Measurements from ENCODE around the gene ALK. TPM values are rescaled to one million over a fixed set of nuclear protein-coding genes. Genes with fewer than 3 reads are reported as not detected.
A peak's percentile ranks its signal among the peaks of the same experiment; 100 is the strongest.

Gene ALK
- total and polyA plus RNA-seq, 3 experiments from 2014 or later, result not detected

- no peak overlapping the region for H3K27ac Mint-ChIP-seq
- POLR2A ChIA-PET, result no interaction called here
- peaks cover 4 to 19% (median 14%) of the 10 kb centered on the region in 3 donors for H3K4me1 Mint-ChIP-seq
Observed at GRCh38 chr2:29193111-29193510, 728.3 kb downstream of the ALK start.

DNA sequence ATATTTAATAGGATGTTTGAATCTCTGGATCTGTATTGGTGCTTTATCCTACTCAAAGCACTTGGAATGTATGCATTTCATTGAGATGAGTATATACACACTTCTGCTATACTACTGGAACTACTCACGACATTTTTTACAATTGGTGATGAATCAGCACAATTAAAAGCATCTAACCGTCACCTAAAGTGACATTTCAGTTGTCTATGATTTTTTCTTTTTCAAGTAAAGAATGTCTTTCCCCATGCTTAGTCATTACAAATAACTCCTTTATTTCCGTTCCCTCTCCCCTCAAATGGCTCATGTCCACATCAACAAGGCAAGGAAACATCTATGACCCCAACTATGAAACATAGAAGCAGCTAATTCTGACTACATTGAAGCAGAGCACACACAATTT lies 728.9 kb downstream of the ALK start:
- no peak overlapping the region for H3K4me3 Mint-ChIP-seq
- ChIA-PET CTCF (interaction anchor here (1.2 kb wide), 1 partner anchor 234 kb away, joined by 3 read pairs; no protein-coding TSS in a partner anchor), POLR2A (no interaction called here)
- Histone ChIP-seq H3K36me3 (ENCODE audit: insufficient read depth, low read length) (no peaks in the 10 kb centered on the region), H3K9me3 (ENCODE audit: low read length) (no peaks in the 10 kb centered on the region), H3K27ac (ENCODE audit: low read depth, low read length) (no peak overlapping the region), H3K4me3 (ENCODE audit: low read length) (no peak overlapping the region), H3K4me1 (ENCODE audit: insufficient read depth, low read length) (peaks cover 5% of the 10 kb centered on the region), H3K27me3 (ENCODE audit: insufficient read depth, low read length, poor library complexity, severe bottlenecking) (no peaks in the 10 kb centered on the region)
- H3K4me1 Mint-ChIP-seq, result peaks cover 4 to 25% (median 14%) of the 10 kb centered on the region in 3 donors
- no peaks in the 10 kb centered on the region for H3K27me3 Mint-ChIP-seq
- peaks cover 4 to 21% (median 6%) of the 10 kb centered on the region in 3 donors for H3K36me3 Mint-ChIP-seq
- H3K9me3 Mint-ChIP-seq, result peaks cover 0 to 2% (median 0%) of the 10 kb centered on the region in 5 donors
- H3K27ac Mint-ChIP-seq, result peak overlapping the region in 1 of 8 donors; percentile 16
- DNase-seq, result no peak

More at GRCh38 chr2:29193111-29193510, 728.3 kb downstream of the ALK start:
- no peaks in the 10 kb centered on the region for H3K36me3 ChIP-seq (ENCODE audit: insufficient read depth, low read length)
- Mint-ChIP-seq H3K36me3 (peaks cover 0 to 16% (median 3%) of the 10 kb centered on the region in 3 donors), H3K27me3 (no peaks in the 10 kb centered on the region), H3K4me3 (no peak overlapping the region), H3K9me3 (no peaks in the 10 kb centered on the region)
- CTCF ChIA-PET, result interaction anchor here (1.1 to 1.2 kb wide), 2 partner anchors 9 to 234 kb away, joined by 3 read pairs; no protein-coding TSS in a partner anchor
- H3K4me1 ChIP-seq (ENCODE audit: insufficient read depth, low read length), result peaks cover 5% of the 10 kb centered on the region
- H3K9me3 ChIP-seq (ENCODE audit: low read length), result no peaks in the 10 kb centered on the region
- H3K27ac ChIP-seq (ENCODE audit: low read depth, low read length), result no peak overlapping the region
- H3K27me3 ChIP-seq (ENCODE audit: insufficient read depth, low read length, poor library complexity, severe bottlenecking), result no peaks in the 10 kb centered on the region
- no peak overlapping the region for H3K4me3 ChIP-seq (ENCODE audit: low read length)
- no peak for DNase-seq

DNA sequence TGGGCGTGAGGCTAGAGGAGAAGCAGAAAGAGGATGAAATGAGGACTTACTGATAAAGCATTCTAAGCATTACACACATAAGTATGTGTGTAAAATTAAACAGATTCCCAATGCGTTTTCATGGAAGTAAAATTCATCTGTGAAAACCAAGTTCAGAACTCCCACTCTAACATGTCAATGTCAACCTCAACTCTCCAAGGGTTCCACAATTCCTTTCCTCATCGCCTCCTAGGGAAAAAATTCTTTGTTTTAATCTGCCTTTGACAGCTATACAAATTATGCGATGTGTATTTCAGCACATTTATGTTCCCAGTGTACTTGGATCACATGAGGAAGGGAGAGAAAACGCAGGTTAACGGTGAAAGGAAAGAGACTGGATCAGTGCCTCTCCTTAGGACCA lies 729.6 kb downstream of the ALK start:
- no peak for DNase-seq
- Mint-ChIP-seq H3K4me3 (no peak overlapping the region), H3K36me3 (peaks cover 6 to 26% (median 7%) of the 10 kb centered on the region in 3 donors), H3K27me3 (no peaks in the 10 kb centered on the region), H3K9me3 (peaks cover 0 to 2% (median 0%) of the 10 kb centered on the region in 5 donors), H3K27ac (no peak overlapping the region), H3K4me1 (peaks cover 2 to 22% (median 13%) of the 10 kb centered on the region in 3 donors)
- Histone ChIP-seq H3K9me3 (ENCODE audit: low read length) (no peaks in the 10 kb centered on the region), H3K4me3 (ENCODE audit: low read length) (no peak overlapping the region), H3K27me3 (ENCODE audit: insufficient read depth, low read length, poor library complexity, severe bottlenecking) (no peaks in the 10 kb centered on the region), H3K36me3 (ENCODE audit: insufficient read depth, low read length) (no peaks in the 10 kb centered on the region), H3K27ac (ENCODE audit: low read depth, low read length) (no peak overlapping the region), H3K4me1 (ENCODE audit: insufficient read depth, low read length) (peaks cover 5% of the 10 kb centered on the region)
- POLR2A ChIA-PET, result no interaction called here
- CTCF ChIA-PET, result no interaction called here

DNA sequence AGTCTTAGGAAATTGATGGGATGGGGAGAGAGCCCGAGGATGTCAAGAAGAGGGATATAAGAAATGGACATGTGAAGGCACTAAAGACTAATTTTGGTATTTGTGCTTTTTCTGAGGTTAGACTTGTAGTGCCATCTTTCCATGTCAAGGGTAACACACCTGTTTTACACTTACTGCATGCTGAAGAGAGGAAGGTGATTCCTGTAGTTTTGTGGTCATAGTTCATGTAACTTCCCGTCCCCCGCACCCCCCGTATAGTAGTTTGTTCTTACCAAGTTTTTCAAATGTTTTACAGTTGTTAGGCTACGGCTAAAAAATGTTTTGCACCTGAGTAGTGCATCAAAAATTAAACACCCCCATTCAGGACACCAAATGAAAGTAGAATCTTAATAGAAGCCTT lies 732.3 kb downstream of the ALK start:
- Histone ChIP-seq H3K9me3 (ENCODE audit: low read length) (no peaks in the 10 kb centered on the region), H3K27ac (ENCODE audit: low read depth, low read length) (no peak overlapping the region), H3K4me1 (ENCODE audit: insufficient read depth, low read length) (peaks cover 5% of the 10 kb centered on the region), H3K36me3 (ENCODE audit: insufficient read depth, low read length) (peaks cover 4% of the 10 kb centered on the region), H3K4me3 (ENCODE audit: low read length) (no peak overlapping the region), H3K27me3 (ENCODE audit: insufficient read depth, low read length, poor library complexity, severe bottlenecking) (no peaks in the 10 kb centered on the region)
- peak overlapping the region in 2 of 7 donors; percentile 7 to 69 for H3K4me3 Mint-ChIP-seq
- peaks cover 0 to 2% (median 0%) of the 10 kb centered on the region in 5 donors for H3K9me3 Mint-ChIP-seq
- DNase-seq, result peak in 1 of 5 donors; percentile 53
- CTCF ChIA-PET, result no interaction called here
- peaks cover 2 to 18% (median 10%) of the 10 kb centered on the region in 3 donors for H3K4me1 Mint-ChIP-seq
- peak overlapping the region in 3 of 8 donors; percentile 18 to 75 (median 66) for H3K27ac Mint-ChIP-seq
- POLR2A ChIA-PET, result no interaction called here
- no peaks in the 10 kb centered on the region for H3K27me3 Mint-ChIP-seq
- H3K36me3 Mint-ChIP-seq, result peaks cover 9 to 46% (median 10%) of the 10 kb centered on the region in 3 donors

DNA sequence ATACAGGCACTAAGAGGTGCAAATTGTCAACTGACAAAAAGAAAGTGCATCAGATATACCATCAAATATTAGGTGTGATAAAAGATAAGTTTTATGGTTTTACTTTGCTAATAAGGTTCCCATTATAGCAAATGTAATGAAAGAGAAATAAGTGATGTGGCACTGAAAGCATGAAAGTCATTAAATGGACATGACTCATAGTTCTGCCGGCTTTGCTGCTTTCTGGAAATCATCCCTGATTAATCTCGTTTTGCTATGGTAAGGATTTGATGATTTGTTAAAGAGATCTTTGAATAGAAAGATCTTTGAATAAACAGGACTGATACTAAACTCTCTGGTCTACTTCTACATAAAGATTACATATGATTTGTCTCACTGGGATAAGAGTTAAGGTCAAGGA lies 733.5 kb downstream of the ALK start:
- H3K27ac ChIP-seq (ENCODE audit: low read depth, low read length), result no peak overlapping the region
- Mint-ChIP-seq H3K9me3 (peaks cover 0 to 2% (median 0%) of the 10 kb centered on the region in 5 donors), H3K27me3 (no peaks in the 10 kb centered on the region), H3K36me3 (peaks cover 9 to 50% (median 10%) of the 10 kb centered on the region in 3 donors), H3K4me3 (no peak overlapping the region), H3K27ac (peak overlapping the region in 2 of 8 donors; percentile 29 to 35), H3K4me1 (peaks cover 2 to 18% (median 10%) of the 10 kb centered on the region in 3 donors)
- POLR2A ChIA-PET, result no interaction called here
- H3K4me3 ChIP-seq (ENCODE audit: low read length), result no peak overlapping the region
- no peaks in the 10 kb centered on the region for H3K9me3 ChIP-seq (ENCODE audit: low read length)
- peaks cover 5% of the 10 kb centered on the region for H3K36me3 ChIP-seq (ENCODE audit: insufficient read depth, low read length)
- CTCF ChIA-PET, result no interaction called here
- no peak for DNase-seq
- H3K27me3 ChIP-seq (ENCODE audit: insufficient read depth, low read length, poor library complexity, severe bottlenecking), result no peaks in the 10 kb centered on the region
- H3K4me1 ChIP-seq (ENCODE audit: insufficient read depth, low read length), result peaks cover 5% of the 10 kb centered on the region

DNA sequence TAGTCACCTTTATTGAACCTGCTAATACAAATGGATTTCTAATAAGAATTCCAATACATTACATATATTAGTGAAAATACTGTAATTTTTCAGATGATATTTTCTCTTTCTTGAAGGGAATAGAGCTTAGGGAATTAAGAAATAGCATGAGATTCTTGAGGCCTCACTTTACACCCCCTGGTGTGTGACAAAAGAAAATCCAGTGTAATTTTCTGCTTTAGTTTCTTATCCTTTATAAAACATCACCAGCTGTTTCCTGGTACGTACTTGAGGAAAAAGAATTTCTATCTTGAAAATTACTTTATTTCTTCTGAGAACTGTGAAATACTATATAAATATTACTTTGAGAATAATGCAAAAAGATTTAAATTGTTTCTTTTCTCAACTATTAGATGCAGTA lies 734.6 kb downstream of the ALK start:
- CTCF ChIA-PET, result interaction anchor here (1.1 kb wide), 1 partner anchor 231 kb away, joined by 4 read pairs; no protein-coding TSS in a partner anchor
- H3K4me1 ChIP-seq (ENCODE audit: insufficient read depth, low read length), result peaks cover 5% of the 10 kb centered on the region
- no peak overlapping the region for H3K27ac ChIP-seq (ENCODE audit: low read depth, low read length)
- POLR2A ChIA-PET, result no interaction called here
- DNase-seq, result no peak
- no peak overlapping the region for H3K4me3 Mint-ChIP-seq
- peaks cover 9 to 54% (median 12%) of the 10 kb centered on the region in 3 donors for H3K36me3 Mint-ChIP-seq
- no peaks in the 10 kb centered on the region for H3K27me3 Mint-ChIP-seq
- no peaks in the 10 kb centered on the region for H3K27me3 ChIP-seq (ENCODE audit: insufficient read depth, low read length, poor library complexity, severe bottlenecking)
- H3K4me3 ChIP-seq (ENCODE audit: low read length), result no peak overlapping the region
- H3K9me3 Mint-ChIP-seq, result peaks cover 0 to 2% (median 0%) of the 10 kb centered on the region in 5 donors
- H3K27ac Mint-ChIP-seq, result no peak overlapping the region
- H3K9me3 ChIP-seq (ENCODE audit: low read length), result no peaks in the 10 kb centered on the region
- peaks cover 2 to 18% (median 10%) of the 10 kb centered on the region in 3 donors for H3K4me1 Mint-ChIP-seq
- peaks cover 5% of the 10 kb centered on the region for H3K36me3 ChIP-seq (ENCODE audit: insufficient read depth, low read length)

DNA sequence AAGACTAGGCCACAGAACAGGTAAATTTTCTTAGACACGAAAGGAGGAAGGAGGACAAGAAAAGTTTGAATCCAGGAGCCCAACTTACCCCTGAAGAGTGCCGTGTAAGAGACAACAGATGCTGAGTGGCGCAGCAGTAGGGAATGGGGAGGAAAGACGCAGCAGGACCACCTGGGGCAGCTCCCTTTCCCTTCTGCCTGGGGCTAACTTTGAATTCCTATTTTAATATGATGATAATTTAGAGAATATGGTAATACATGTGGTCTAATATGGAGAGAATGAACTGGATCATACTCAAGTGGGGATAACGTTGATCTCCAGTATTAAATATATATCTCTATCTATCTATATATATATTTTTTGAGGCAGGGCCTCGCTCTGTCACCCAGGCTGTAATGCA lies 736.9 kb downstream of the ALK start:
- H3K4me1 ChIP-seq (ENCODE audit: insufficient read depth, low read length), result peaks cover 2% of the 10 kb centered on the region
- peaks cover 2 to 18% (median 10%) of the 10 kb centered on the region in 3 donors for H3K4me1 Mint-ChIP-seq
- no peak overlapping the region for H3K4me3 ChIP-seq (ENCODE audit: low read length)
- H3K27ac Mint-ChIP-seq, result peak overlapping the region in 2 of 8 donors; percentile 23 to 69
- DNase-seq, result no peak
- no peaks in the 10 kb centered on the region for H3K27me3 Mint-ChIP-seq
- H3K36me3 ChIP-seq (ENCODE audit: insufficient read depth, low read length), result peaks cover 5% of the 10 kb centered on the region
- peaks cover 10 to 62% (median 22%) of the 10 kb centered on the region in 3 donors for H3K36me3 Mint-ChIP-seq
- ChIA-PET POLR2A (no interaction called here), CTCF (no interaction called here)
- no peaks in the 10 kb centered on the region for H3K27me3 ChIP-seq (ENCODE audit: insufficient read depth, low read length, poor library complexity, severe bottlenecking)
- H3K9me3 ChIP-seq (ENCODE audit: low read length), result no peaks in the 10 kb centered on the region
- H3K4me3 Mint-ChIP-seq, result no peak overlapping the region
- peaks cover 0 to 2% (median 0%) of the 10 kb centered on the region in 5 donors for H3K9me3 Mint-ChIP-seq
- no peak overlapping the region for H3K27ac ChIP-seq (ENCODE audit: low read depth, low read length)

DNA sequence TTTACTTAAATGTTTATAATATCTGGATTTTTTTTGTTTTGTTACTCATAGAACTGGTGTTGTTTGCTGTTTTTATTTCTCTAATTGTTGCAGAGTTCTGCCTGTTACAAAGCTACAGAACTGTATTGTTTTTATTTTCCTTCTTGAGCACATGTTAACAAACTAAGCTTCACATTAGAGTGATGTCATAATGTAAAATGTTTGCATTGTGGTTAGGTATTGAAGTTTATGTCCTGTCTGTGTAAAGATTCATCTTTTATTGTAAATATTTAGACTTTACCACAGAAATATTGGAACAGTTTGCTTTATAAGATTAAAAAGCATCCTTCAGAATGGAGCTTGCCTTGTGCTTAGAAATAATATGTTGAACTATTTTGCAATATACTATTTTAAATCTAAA lies 738.5 kb downstream of the ALK start:
- CTCF ChIA-PET, result interaction anchor here (1.2 kb wide), 1 partner anchor 227 kb away, joined by 3 read pairs; no protein-coding TSS in a partner anchor
- no peaks in the 10 kb centered on the region for H3K9me3 ChIP-seq (ENCODE audit: low read length)
- H3K4me3 ChIP-seq (ENCODE audit: low read length), result no peak overlapping the region
- no peaks in the 10 kb centered on the region for H3K27me3 ChIP-seq (ENCODE audit: insufficient read depth, low read length, poor library complexity, severe bottlenecking)
- H3K27ac Mint-ChIP-seq, result no peak overlapping the region
- H3K27me3 Mint-ChIP-seq, result no peaks in the 10 kb centered on the region
- H3K36me3 Mint-ChIP-seq, result peaks cover 13 to 69% (median 28%) of the 10 kb centered on the region in 3 donors
- H3K4me1 Mint-ChIP-seq, result peaks cover 0 to 4% (median 2%) of the 10 kb centered on the region in 3 donors
- no peak overlapping the region for H3K4me3 Mint-ChIP-seq
- no peak for DNase-seq
- peaks cover 7% of the 10 kb centered on the region for H3K36me3 ChIP-seq (ENCODE audit: insufficient read depth, low read length)
- no peak overlapping the region for H3K27ac ChIP-seq (ENCODE audit: low read depth, low read length)
- no peaks in the 10 kb centered on the region for H3K4me1 ChIP-seq (ENCODE audit: insufficient read depth, low read length)
- POLR2A ChIA-PET, result no interaction called here
- peaks cover 0 to 2% (median 0%) of the 10 kb centered on the region in 5 donors for H3K9me3 Mint-ChIP-seq
